SJSA1 (cell line): ENCODE data around the gene HCLS1. TPM values are rescaled to one million over a fixed set of nuclear protein-coding genes. Genes with fewer than 3 reads are reported as not detected.
"Not testable (repeated sequence)": the region's sequence is repeated elsewhere in the genome, so short reads cannot be mapped to it uniquely, and the experiment has no call there.

ENCODE experiments used
- DNase-seq, 2 experiments: peaks; one replicate each; pipeline ENCODE4 v3.0.0-alpha.2; 2015 to 2020; ENCODE audit warnings: low spot score in 2 of 2, low read depth in 1 of 2
- H3K27ac ChIP-seq: fragments of 250-450 bp; sonication (Bioruptor Pico); 2 replicates; pipeline ENCODE4 v1.5.1; 2020; ENCODE audit warnings: mild to moderate bottlenecking, moderate library complexity
- H3K27me3 ChIP-seq: fragments of 250-450 bp; sonication (Bioruptor Pico); replicated peaks from 2 replicates; pipeline ENCODE4 v1.5.1; 2020; ENCODE audit warnings: mild to moderate bottlenecking, moderate library complexity
- H3K36me3 ChIP-seq: fragments of 250-450 bp; sonication (Bioruptor Pico); 2 replicates; pipeline ENCODE4 v1.5.1; 2020; ENCODE audit warnings: mild to moderate bottlenecking
- H3K4me1 ChIP-seq: fragments of 250-450 bp; sonication (Bioruptor Pico); replicated peaks from 2 replicates; pipeline ENCODE4 v1.6.1; 2021; ENCODE audit warnings: mild to moderate bottlenecking
- H3K4me3 ChIP-seq: fragments of 250-450 bp; sonication (Bioruptor Pico); 2 replicates; pipeline ENCODE4 v1.5.1; 2020; ENCODE audit warnings: mild to moderate bottlenecking
- H3K9me3 ChIP-seq: fragments of 250-450 bp; sonication (Bioruptor Pico); replicated peaks from 2 replicates; pipeline ENCODE4 v1.5.1; 2020; ENCODE audit warnings: mild to moderate bottlenecking
- total RNA-seq: library from RNA; depleted of rRNA; stranded (reverse); fragments of >200 nt; shearing (Covaris generic); gene quantifications from 2 replicates; pipeline ENCODE4 v1.2.3, GENCODE V29; 2014; rRNA removed

The HCLS1 gene
- total RNA-seq, 1 experiment from 2014 or later, result not detected

DNA sequence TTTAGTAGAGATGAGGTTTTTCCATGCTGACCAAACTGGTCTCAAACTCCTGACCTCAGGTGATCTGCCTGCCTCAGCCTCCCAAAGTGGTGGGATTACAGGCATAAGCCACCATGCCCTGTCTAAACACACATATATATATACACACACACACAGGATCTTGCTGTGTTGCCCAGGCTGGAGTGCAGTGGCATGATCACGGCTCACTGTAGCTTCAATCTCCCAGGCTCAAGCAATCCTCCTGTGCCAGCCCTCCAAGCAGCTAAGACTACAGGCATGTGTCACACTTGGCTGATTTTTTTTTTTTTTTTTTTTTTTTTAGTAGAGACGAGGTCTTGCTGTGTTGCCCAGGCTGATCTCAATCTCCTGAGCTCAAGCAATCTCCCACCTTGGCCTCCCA, 60.8 kb downstream of the HCLS1 start:
- not testable (repeated sequence) for H3K9me3 ChIP-seq, H3K4me1 ChIP-seq, H3K36me3 ChIP-seq, H3K4me3 ChIP-seq, H3K27me3 ChIP-seq, H3K27ac ChIP-seq, DNase-seq

DNA sequence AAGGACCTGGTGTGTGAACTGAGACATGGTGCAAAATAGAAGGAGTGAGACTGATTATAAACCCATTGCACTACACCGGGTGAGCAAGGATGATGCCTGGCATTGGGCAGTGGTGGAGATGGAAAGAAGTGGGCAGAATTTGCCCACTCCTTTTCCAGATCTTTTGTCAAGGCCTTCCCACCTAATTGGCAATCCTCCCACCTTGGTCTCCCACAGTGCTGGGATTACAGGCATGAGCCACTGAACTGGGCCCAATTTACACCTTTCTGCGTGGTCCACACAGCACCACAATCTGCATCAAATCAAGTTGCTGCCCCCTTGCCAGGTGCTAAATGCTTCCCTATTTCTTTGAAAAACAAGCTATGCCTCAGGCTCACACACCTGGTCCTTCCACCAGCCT, 62.1 kb downstream of the HCLS1 start:
- Histone ChIP-seq H3K27ac (no peak overlapping the region), H3K4me1 (no peaks in the 10 kb centered on the region), H3K36me3 (no peaks in the 10 kb centered on the region), H3K4me3 (no peak overlapping the region), H3K9me3 (no peaks in the 10 kb centered on the region), H3K27me3 (no peaks in the 10 kb centered on the region)
- DNase-seq, result no peak

DNA sequence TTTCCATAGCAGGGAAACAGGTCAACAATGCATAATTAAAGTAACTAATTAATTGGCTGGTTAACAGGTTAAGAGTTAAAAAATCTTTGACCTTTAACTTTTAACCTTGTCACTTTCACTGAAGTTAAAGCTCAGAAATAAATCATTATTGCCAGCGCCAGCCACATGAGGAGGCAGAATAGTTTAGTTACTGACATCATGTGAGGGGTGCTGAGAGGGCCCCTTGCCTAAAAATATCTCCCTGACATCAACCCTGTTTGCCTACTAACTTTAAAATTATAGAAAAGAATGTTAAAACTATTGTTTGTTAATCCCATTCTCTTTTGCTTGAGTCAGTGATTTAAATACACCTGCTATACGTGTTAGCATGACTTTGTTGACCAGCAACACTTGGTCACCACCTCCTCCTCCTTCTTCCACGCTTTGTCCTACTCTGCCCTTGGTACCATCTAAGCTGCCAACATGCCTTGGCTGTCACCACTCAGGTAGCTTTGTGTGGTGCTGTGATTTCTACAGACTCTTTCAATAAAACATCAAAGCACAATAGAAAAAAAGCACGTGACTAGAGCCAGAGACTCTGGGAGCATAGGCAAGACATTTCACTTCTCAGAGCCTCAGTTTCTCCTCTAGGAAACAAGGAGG, 64.8 kb downstream of the HCLS1 start:
- no peaks in the 10 kb centered on the region for H3K36me3 ChIP-seq
- no peak for DNase-seq
- no peak overlapping the region for H3K4me3 ChIP-seq
- no peak overlapping the region for H3K27ac ChIP-seq
- H3K4me1 ChIP-seq, result no peaks in the 10 kb centered on the region
- no peaks in the 10 kb centered on the region for H3K9me3 ChIP-seq
- no peaks in the 10 kb centered on the region for H3K27me3 ChIP-seq

DNA sequence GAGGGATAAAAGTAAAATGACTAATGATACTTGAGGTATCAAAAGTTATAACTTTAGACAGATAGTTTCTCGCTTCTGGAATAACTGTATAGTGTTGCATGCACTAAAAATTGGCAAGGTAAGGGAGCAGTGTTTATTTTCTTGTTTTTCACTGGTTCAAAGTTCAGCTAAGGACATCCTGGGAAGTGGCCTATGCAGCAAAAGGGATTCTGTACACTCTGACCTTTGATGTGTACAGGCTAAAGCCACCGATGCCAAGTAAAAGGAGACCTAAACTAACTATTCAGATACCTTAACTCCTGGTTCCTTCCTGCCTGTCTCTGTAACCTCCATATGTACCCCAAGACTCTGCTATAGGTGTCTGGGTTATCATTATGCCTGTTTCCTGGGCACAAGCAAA, 65.9 kb downstream of the HCLS1 start:
- Histone ChIP-seq H3K4me3 (no peak overlapping the region), H3K27me3 (no peaks in the 10 kb centered on the region), H3K9me3 (no peaks in the 10 kb centered on the region), H3K36me3 (no peaks in the 10 kb centered on the region), H3K27ac (no peak overlapping the region), H3K4me1 (no peaks in the 10 kb centered on the region)
- no peak for DNase-seq

DNA sequence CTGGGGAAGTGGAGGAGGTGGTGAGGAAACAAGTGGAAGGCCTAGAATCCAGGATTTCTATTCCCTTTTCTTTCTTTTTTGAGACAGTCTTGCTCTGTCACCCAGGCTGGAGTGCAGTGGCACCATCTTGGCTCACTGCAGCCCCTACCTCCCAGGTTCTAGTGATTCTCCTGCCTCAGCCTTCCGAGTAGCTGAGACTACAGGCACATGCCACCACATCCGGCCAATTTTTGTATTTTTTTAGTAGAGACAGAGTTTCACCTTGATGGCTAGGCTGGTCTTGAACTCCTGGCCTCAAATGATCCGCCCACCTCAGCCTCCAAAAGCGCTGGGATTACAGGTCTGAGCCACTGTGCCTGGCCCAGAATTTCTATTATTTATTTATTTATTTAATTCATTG, 66.9 kb downstream of the HCLS1 start:
- not testable (repeated sequence) for H3K27ac ChIP-seq, H3K4me3 ChIP-seq, DNase-seq, H3K27me3 ChIP-seq, H3K4me1 ChIP-seq, H3K9me3 ChIP-seq, H3K36me3 ChIP-seq

DNA sequence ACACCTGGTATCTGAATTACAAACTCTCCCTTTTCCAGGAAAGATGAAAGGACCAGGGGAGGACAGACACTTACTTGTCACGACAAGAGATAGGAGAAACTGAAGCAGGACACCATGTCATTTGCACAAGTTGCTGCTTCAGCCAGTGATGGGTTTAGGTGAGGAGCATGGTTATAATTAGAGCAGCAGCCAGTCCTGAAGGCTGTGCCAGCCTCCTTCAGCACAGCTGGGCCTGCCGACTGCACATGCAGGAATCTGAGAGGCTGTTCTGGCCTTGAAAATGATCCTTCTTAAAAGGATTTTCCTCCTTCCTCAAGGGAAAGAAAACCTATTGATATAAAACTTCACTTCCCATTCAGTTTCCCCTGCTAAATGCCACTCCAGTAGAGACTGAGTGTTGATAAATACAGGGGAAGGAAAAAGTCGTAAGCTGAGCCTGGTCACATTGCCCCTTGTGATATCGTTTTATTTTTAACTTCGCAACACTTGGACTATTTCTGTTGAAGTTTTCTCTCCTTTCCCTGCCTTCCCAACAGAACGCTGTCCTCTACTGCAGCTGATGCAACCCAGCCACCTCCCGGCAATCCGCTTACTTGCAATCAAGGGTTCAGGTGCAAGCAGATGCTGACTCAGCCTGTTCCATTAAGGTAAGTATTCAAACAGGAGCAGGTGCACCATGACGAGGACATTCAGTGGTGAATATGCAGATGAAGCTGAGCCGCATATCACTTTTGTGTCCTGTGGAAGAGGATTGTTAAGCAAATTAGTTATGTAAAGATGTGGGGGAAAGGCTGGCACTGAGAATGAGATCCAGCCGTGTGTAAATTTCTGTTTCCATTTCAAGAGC, 67.6 kb downstream of the HCLS1 start, which contains the start of gene FBXO40:
Gene FBXO40, plus strand, starts transcription at position 524 of the 847 bp plus-strand sequence. CDS start 27,197 bp downstream, outside the sequence.
- H3K9me3 ChIP-seq, result no peaks in the 10 kb centered on the region
- DNase-seq, result no peak
- no peaks in the 10 kb centered on the region for H3K36me3 ChIP-seq
- H3K27me3 ChIP-seq, result no peaks in the 10 kb centered on the region
- no peak within 1 kb of the TSS for H3K27ac ChIP-seq
- no peaks in the 10 kb centered on the region for H3K4me1 ChIP-seq
- H3K4me3 ChIP-seq, result no peak within 1 kb of the TSS

DNA sequence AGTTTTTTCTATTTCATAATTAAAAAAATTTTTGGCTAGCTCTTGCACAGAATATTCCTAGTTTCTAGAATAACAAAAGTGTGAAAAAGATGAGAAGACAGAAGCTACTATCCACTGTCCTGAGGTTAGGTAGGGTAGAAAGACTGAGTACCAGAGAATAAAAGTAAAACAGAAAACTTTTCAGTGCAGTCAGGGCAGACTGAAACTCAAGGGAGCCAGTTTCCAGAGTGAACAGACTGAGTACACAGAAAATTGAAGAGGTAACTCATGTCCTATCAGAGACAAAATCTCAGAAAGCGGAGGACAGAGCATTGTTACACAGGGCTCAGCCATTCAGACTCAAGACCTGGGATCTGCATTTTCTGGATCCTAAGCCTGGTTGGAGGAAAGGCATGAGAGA, 76.3 kb downstream of the HCLS1 start:
- DNase-seq, result no peak
- Histone ChIP-seq H3K36me3 (no peaks in the 10 kb centered on the region), H3K4me3 (no peak overlapping the region), H3K27me3 (0 out of 2 replicates have a peak, but pooled peaks cover 3% of the 10 kb centered on the region), H3K9me3 (no peaks in the 10 kb centered on the region), H3K4me1 (no peaks in the 10 kb centered on the region), H3K27ac (no peak overlapping the region)

DNA sequence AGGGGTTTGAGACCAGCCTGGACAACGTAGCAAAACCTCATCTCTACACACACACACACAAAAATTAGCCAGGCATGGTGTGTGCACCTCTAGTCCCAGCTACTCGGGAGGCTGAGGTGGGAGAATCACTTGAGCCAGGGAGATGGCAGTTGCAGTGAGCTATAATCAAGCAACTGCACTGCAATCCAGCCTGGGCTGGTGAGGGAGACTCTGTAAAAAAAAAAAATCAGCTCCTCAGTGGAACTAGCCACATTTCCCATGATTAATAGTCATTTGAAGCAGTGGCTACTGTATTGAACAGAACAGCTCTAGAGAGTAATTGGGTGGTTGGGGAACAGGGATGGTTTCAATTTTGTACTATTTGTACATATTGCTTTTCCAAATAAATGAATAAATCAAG, 79.0 kb downstream of the HCLS1 start:
- H3K9me3 ChIP-seq, result no peaks in the 10 kb centered on the region

More for the DNA sequence above, 79.0 kb downstream of the HCLS1 start:
- H3K27me3 ChIP-seq, result 0 out of 2 replicates have a peak, but pooled peaks cover 3% of the 10 kb centered on the region
- H3K36me3 ChIP-seq, result no peaks in the 10 kb centered on the region
- no peak for DNase-seq
- no peaks in the 10 kb centered on the region for H3K4me1 ChIP-seq
- H3K27ac ChIP-seq, result no peak overlapping the region
- H3K4me3 ChIP-seq, result no peak overlapping the region

Other genes with a start within 250 kb of the HCLS1 start
- gene POLQ, start 114.9 kb downstream of the HCLS1 start, total RNA-seq, result 8.0 and 9.1 TPM in 2 replicates
- not detected in 2 replicates for gene ARGFX, start 93.0 kb downstream of the HCLS1 start, total RNA-seq
- gene FBXO40, start 67.5 kb downstream of the HCLS1 start, total RNA-seq, result not detected in 2 replicates
- 14.2 and 19.7 TPM in 2 replicates for gene GOLGB1, start 88.8 kb upstream of the HCLS1 start, total RNA-seq
- gene IQCB1, start 174.2 kb upstream of the HCLS1 start, total RNA-seq, result 25.3 and 28.6 TPM in 2 replicates
- gene EAF2, start 174.3 kb upstream of the HCLS1 start, total RNA-seq, result 2.3 and 7.4 TPM in 2 replicates
- not detected in 2 replicates for gene SLC15A2, start 233.5 kb upstream of the HCLS1 start, total RNA-seq